ENCODE results near the gene EPGN. TPM values are rescaled to one million over a fixed set of nuclear protein-coding genes. Genes with fewer than 3 reads are reported as not detected.

The EPGN gene
- total and polyA plus RNA-seq, 2 donors (not counting 1 experiment from before 2014, with no cell fraction given), result 0.32 TPM; not detected in 1

DNA sequence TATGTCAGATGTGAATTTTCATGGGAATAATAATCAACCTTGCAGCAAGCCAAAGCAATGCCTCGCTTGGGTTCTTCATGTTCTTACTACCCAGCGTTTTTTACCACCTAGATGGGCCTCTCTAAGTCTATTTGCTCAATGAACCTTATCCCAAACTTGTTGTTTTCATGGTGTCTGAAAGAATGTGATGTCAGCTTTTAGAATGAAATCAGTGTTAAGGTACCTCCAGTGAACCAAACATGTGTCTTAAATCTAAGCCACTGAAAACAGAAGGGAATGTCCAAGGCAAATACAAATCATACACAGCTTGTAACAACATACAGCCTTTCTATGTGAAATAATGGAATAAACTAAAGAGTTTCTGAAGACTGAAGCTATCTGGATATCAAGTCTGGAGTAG is 6.7 kb downstream of the EPGN start:
- ATAC-seq (ENCODE audit: low read depth) (no peak), DNase-seq (no peak)
- no peak overlapping the region for H3K4me2 ChIP-seq (replicated peaks; ENCODE audit: low read depth, low read length, poor library complexity, severe bottlenecking)
- WGBS (ENCODE audit: insufficient coverage), result no CpG with 5 or more reads among the region's 2 CpGs
- no peaks in the 10 kb centered on the region for H4K20me1 ChIP-seq (ENCODE audit: control insufficient read depth, insufficient read depth, low read length, poor library complexity, severe bottlenecking)
- H2AFZ ChIP-seq (ENCODE audit: insufficient read depth, low read depth, low read length, poor library complexity, severe bottlenecking), result no peak overlapping the region
- TF ChIP-seq, protein P1, sequence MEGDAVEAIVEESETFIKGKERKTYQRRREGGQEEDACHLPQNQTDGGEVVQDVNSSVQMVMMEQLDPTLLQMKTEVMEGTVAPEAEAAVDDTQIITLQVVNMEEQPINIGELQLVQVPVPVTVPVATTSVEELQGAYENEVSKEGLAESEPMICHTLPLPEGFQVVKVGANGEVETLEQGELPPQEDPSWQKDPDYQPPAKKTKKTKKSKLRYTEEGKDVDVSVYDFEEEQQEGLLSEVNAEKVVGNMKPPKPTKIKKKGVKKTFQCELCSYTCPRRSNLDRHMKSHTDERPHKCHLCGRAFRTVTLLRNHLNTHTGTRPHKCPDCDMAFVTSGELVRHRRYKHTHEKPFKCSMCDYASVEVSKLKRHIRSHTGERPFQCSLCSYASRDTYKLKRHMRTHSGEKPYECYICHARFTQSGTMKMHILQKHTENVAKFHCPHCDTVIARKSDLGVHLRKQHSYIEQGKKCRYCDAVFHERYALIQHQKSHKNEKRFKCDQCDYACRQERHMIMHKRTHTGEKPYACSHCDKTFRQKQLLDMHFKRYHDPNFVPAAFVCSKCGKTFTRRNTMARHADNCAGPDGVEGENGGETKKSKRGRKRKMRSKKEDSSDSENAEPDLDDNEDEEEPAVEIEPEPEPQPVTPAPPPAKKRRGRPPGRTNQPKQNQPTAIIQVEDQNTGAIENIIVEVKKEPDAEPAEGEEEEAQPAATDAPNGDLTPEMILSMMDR (IDR thresholded peaks at IDR 0.05), result no peak
- TF ChIP-seq EZH2 (IDR thresholded peaks at IDR 0.05; ENCODE audit: borderline replicate concordance, insufficient read depth, low read depth, low read length, poor library complexity, severe bottlenecking), result no peak
- H3K27ac ChIP-seq (ENCODE audit: low read length in 2 of 2), result no peak overlapping the region
- CTCF ChIA-PET, result no interaction called here
- H3K36me3 ChIP-seq (replicated peaks in 1 of 2; ENCODE audit: control extremely low read depth in 1 of 2, control insufficient read depth in 1 of 2, extremely low read depth in 1 of 2, insufficient read depth in 2 of 2, low read length in 1 of 2), result no peaks in the 10 kb centered on the region
- H3K4me1 ChIP-seq (ENCODE audit: control insufficient read depth in 2 of 2, insufficient read depth in 2 of 2, low read length in 2 of 2), result no peaks in the 10 kb centered on the region
- Mint-ChIP-seq H3K9me3 (ENCODE audit: insufficient read depth) (no peaks in the 10 kb centered on the region), H3K27ac (no peak overlapping the region), H3K4me3 (no peak overlapping the region), H3K4me1 (no peaks in the 10 kb centered on the region), H3K27me3 (no peaks in the 10 kb centered on the region)
- POLR2A ChIA-PET, result no interaction called here
- intact Hi-C loops (cut with micrococcal nuclease), result no loop called here
- no peaks in the 10 kb centered on the region for H3K79me2 ChIP-seq (ENCODE audit: control insufficient read depth, insufficient read depth, low read length)
- H3K9me3 ChIP-seq (ENCODE audit: control extremely low read depth in 1 of 3, control insufficient read depth in 2 of 3, insufficient read depth in 1 of 3, low read length in 2 of 3), result no peaks in the 10 kb centered on the region
- no peak overlapping the region for H3K9ac ChIP-seq (ENCODE audit: low read length)
- no peaks in the 10 kb centered on the region for H3K27me3 ChIP-seq (replicated peaks in 1 of 4; ENCODE audit: control extremely low read depth in 1 of 4, control insufficient read depth in 3 of 4, insufficient read depth in 4 of 4, low read length in 3 of 4)
- H3K4me3 ChIP-seq (ENCODE audit: control extremely low read depth in 1 of 5, extremely low read depth in 1 of 5, insufficient read depth in 1 of 5, low read depth in 2 of 5, low read length in 4 of 5), result no peak overlapping the region

DNA sequence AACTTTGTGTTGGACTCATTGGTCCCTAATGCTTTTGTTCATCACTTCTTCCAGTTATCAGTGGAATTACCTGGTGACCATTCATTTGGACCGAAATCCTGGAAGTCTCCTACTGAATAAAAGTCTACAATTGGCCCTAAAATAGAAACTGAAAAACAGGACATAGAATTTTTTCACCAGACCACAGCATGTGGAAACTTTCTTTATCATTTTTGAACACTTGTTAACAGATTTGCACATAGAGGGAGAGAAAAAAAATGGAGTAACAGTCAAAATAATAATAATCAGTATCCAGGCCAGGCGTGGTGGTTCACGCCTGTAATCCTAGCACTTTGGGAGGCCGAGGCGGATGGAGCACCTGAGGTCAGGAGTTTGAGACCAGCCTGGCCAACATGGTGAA is 7.1 kb downstream of the EPGN start:
- ChIA-PET POLR2A (no interaction called here), CTCF (no interaction called here)
- H3K4me2 ChIP-seq (replicated peaks; ENCODE audit: low read depth, low read length, poor library complexity, severe bottlenecking), result no peak overlapping the region
- H3K79me2 ChIP-seq (ENCODE audit: control insufficient read depth, insufficient read depth, low read length), result no peaks in the 10 kb centered on the region
- H4K20me1 ChIP-seq (ENCODE audit: control insufficient read depth, insufficient read depth, low read length, poor library complexity, severe bottlenecking), result no peaks in the 10 kb centered on the region
- H3K4me3 Mint-ChIP-seq, result no peak overlapping the region
- H3K27me3 Mint-ChIP-seq, result no peaks in the 10 kb centered on the region
- H3K9ac ChIP-seq (ENCODE audit: low read length), result no peak overlapping the region
- H3K36me3 ChIP-seq (replicated peaks in 1 of 2; ENCODE audit: control extremely low read depth in 1 of 2, control insufficient read depth in 1 of 2, extremely low read depth in 1 of 2, insufficient read depth in 2 of 2, low read length in 1 of 2), result no peaks in the 10 kb centered on the region
- no peaks in the 10 kb centered on the region for H3K9me3 Mint-ChIP-seq (ENCODE audit: insufficient read depth)
- intact Hi-C loops (cut with micrococcal nuclease), result no loop called here
- ATAC-seq (ENCODE audit: low read depth) (no peak), DNase-seq (no peak)
- TF ChIP-seq, protein P1 (IDR thresholded peaks at IDR 0.05), result no peak
- no peak for TF ChIP-seq EZH2 (IDR thresholded peaks at IDR 0.05; ENCODE audit: borderline replicate concordance, insufficient read depth, low read depth, low read length, poor library complexity, severe bottlenecking)
- no peaks in the 10 kb centered on the region for H3K4me1 Mint-ChIP-seq
- H3K9me3 ChIP-seq (ENCODE audit: control extremely low read depth in 1 of 3, control insufficient read depth in 2 of 3, insufficient read depth in 1 of 3, low read length in 2 of 3), result no peaks in the 10 kb centered on the region
- no peak overlapping the region for H3K4me3 ChIP-seq (ENCODE audit: control extremely low read depth in 1 of 5, extremely low read depth in 1 of 5, insufficient read depth in 1 of 5, low read depth in 2 of 5, low read length in 4 of 5)
- H3K27me3 ChIP-seq (replicated peaks in 1 of 4; ENCODE audit: control extremely low read depth in 1 of 4, control insufficient read depth in 3 of 4, insufficient read depth in 4 of 4, low read length in 3 of 4), result no peaks in the 10 kb centered on the region
- WGBS (ENCODE audit: insufficient coverage), result 100% methylated on average over 1 of the region's 5 CpGs
- no peaks in the 10 kb centered on the region for H3K4me1 ChIP-seq (ENCODE audit: control insufficient read depth in 2 of 2, insufficient read depth in 2 of 2, low read length in 2 of 2)
- no peak overlapping the region for H3K27ac ChIP-seq (ENCODE audit: low read length in 2 of 2)
- H2AFZ ChIP-seq (ENCODE audit: insufficient read depth, low read depth, low read length, poor library complexity, severe bottlenecking), result no peak overlapping the region
- no peak overlapping the region for H3K27ac Mint-ChIP-seq

All from B cell (primary cell).